ENCODE measurements around the gene BANF2.

The BANF2 gene

DNA sequence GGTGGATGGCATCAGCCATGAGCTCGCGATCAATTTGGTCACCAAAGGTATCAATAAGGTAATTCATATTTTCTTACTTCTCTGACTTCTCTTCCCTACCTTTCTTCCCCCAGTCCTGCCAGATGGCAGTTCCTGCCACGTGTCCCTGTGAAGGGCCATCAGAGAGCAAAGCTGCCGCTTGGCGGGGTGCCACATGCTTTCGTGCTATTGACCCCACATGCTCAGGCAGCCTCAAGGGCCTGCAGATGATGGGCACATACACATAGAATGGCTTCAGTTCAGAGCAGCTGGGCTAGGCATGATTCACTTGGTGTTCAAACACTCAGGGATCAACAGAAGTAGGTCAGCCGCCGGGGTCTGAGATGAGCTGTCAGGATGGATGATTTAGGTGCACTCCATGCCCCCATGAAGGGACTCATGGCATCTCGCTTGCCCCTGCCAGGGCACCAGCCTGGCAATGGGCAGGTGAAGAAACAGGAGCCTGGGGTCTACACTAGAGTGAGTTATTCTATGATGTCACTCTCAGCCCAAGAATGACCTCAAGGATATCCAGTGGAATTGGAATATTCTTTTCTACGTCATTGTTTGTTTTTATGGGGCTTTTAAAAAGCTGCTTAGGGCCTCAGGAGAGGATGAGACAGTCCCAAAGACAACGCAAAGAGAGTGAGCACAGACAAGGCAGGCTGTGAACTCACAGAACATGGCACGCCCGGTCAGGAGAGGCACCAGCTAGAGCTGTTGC is 25.5 kb downstream of the BANF2 start:
- no peak overlapping the region for H3K4me3 ChIP-seq (ENCODE audit: low read depth, low read length)
- TF ChIP-seq CTCF (IDR thresholded peaks at IDR 0.05; ENCODE audit: control insufficient read depth, extremely low read depth, insufficient read depth) = no peak
- DNase-seq (ENCODE audit: low read depth) = no peak

DNA sequence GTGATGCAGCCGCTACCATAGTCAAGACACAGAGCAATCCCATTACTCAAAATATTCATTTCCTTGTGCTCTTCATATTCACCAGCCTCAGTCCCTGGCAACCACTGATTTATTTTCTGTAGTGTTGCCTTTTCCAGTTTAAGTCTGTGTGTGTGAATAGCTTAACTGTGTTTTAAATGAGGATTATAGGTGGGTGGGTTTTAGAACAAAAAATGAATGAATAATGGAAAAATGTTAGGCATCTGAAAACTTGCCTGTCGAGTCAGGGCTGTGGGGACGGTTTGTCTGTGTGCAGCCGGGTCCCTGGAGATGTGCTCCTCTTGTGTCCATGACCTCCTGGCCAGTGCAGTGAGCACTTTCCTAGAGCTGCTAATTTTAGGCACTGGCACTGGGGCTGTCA is 27.1 kb downstream of the BANF2 start:
- no peak for TF ChIP-seq CTCF (IDR thresholded peaks at IDR 0.05; ENCODE audit: control insufficient read depth, extremely low read depth, insufficient read depth)

DNA sequence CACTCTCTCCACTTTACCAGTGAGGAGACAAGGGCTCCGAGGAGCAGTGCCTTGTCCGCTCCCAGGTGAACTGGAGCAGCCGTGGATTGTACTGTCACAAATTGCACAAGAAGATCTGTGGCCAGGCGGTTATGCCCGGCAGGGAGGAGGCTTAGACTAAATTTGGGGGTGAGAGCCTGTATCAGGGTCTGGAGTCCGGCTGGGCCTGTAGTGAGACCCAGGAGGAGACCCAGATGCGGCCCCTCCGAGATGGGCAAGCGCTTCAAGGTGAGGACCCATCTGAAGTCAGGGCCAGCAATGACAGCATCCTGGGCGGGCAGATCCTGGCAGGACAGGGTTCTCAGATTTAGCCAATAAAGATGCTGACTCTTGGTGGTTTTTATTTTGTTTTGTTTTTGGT is 27.6 kb downstream of the BANF2 start:
- no peak for DNase-seq (ENCODE audit: low read depth)
- no peak overlapping the region for H3K4me3 ChIP-seq (ENCODE audit: low read depth, low read length)
- TF ChIP-seq CTCF (IDR thresholded peaks at IDR 0.05; ENCODE audit: control insufficient read depth, extremely low read depth, insufficient read depth) = no peak

More for the DNA sequence above, 27.1 kb downstream of the BANF2 start:
- DNase-seq (ENCODE audit: low read depth) = no peak
- H3K4me3 ChIP-seq (ENCODE audit: low read depth, low read length) = no peak overlapping the region

- no peak overlapping the region for H3K4me3 ChIP-seq (ENCODE audit: low read depth, low read length)
- TF ChIP-seq CTCF (IDR thresholded peaks at IDR 0.05; ENCODE audit: control insufficient read depth, extremely low read depth, insufficient read depth) = no peak
- no peak for DNase-seq (ENCODE audit: low read depth)
Measured at GRCh38 chr20:17728074-17728473, 28.3 kb downstream of the BANF2 start.

GRCh38 chr20:17730071-17730470 is 30.3 kb downstream of the BANF2 start:
- no peak for DNase-seq (ENCODE audit: low read depth)
- no peak overlapping the region for H3K4me3 ChIP-seq (ENCODE audit: low read depth, low read length)
- TF ChIP-seq CTCF (IDR thresholded peaks at IDR 0.05; ENCODE audit: control insufficient read depth, extremely low read depth, insufficient read depth) = no peak

DNA sequence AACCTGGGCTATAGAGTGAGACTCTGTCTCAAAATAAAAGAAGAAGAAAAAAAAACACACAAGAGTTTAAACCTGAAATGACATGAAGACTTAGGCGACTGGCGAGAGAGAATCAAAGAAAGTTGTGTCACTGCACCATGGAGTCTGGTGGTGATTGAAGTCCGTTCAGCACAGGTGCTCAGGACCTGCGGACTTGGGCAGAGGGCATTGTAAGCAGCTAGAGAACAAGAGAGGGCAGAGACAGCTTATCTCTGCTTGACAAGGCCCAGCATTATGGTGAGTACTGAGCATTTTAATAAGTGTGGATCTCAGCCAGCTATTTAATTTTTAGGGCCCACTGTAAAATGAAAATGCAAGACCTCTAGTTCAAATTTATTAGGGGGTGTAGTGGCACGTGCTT is 31.5 kb downstream of the BANF2 start:
- TF ChIP-seq CTCF (IDR thresholded peaks at IDR 0.05; ENCODE audit: control insufficient read depth, extremely low read depth, insufficient read depth) = no peak
- DNase-seq (ENCODE audit: low read depth) = no peak
- H3K4me3 ChIP-seq (ENCODE audit: low read depth, low read length) = no peak overlapping the region

Data from LNCaP clone FGC (cell line).